NCI-H1048 (cell line): Measurements from ENCODE around the gene PNPLA6.

Experiments
- DNase-seq: peaks from one replicate; lab custom pipeline; 2025; lab: John Stamatoyannopoulos, UW

The PNPLA6 gene

DNA sequence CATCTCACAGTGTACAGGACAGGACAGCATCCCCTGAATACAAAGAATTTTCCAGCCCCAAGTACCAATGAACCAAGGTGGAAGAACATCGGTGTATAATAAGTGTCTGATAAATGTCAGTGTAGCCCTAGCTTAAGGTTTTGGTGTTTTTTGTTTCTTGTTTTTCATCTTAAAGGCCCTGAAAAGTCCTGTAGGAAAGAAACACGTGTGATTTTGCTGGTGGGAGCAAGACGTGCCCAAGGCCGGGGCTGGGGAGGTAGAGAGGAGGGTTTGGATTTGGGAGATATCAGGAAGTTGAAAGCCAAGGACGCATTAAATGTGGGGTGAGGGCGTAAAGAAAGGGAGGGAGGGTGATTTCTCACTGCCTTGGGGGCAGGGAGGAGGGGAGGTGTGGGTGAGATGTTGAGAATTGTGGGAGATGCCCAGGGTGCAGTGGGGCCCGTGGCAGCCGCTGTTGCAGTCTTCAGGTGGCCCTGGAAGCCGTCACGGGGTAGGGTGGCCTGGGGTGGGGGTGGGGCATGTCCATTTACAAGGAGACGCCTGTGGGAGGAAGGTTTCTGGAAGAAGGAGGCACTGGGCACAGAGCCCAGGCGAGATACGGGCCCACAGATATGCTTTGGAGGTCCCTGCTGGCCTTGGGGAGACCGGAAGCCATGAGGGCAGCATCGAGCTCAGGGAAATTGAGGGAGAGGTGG is 66.9 kb downstream of the PNPLA6 start:
- no peak for DNase-seq

DNA sequence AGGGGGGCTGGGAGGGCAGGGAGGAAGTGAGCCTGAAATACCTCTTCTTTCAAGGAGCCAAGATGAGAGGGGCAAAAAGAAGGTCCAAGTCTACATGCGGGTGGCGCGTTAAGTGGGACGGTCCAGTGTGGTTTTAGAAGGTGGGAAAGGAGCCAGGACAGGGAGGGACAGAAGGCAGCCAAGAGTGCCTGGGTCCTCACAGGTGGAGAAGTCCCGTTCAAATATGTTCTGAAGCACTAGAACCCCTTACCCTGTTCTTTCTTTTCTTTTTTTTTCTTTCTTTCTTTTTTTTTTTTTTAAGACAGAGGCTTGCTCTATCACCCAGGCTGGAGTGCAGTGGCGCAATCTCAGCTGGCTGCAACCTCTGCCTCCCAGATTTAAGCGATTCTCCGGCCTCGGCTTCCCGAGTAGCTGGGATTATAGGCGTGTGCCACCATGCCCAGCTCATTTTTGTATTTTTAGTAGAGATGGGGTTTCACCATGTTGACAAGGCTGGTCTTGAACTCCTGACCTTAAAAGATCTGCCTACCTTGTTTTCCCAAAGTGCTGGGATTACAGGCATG is 67.5 kb downstream of the PNPLA6 start:
- no peak for DNase-seq

DNA sequence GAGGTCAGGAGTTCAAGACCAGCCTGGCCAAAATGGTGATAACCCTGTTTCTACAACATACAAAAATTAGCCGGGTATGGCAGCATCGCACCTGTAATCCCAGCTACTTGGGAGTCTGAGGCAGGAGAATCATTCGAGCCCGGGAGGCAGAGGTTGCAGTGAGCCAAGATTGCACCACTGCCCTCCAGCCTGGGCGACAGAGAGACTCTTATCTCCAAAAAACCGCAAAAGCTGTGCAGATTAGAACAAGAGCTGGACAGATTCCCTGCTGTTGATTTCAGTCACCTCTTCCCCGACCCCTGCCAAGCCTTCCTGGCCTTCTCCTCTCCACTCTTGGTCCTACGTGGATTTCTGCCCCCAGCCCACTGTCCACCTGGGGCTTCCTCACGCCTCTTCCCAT is 68.4 kb downstream of the PNPLA6 start:
- DNase-seq: no peak

DNA sequence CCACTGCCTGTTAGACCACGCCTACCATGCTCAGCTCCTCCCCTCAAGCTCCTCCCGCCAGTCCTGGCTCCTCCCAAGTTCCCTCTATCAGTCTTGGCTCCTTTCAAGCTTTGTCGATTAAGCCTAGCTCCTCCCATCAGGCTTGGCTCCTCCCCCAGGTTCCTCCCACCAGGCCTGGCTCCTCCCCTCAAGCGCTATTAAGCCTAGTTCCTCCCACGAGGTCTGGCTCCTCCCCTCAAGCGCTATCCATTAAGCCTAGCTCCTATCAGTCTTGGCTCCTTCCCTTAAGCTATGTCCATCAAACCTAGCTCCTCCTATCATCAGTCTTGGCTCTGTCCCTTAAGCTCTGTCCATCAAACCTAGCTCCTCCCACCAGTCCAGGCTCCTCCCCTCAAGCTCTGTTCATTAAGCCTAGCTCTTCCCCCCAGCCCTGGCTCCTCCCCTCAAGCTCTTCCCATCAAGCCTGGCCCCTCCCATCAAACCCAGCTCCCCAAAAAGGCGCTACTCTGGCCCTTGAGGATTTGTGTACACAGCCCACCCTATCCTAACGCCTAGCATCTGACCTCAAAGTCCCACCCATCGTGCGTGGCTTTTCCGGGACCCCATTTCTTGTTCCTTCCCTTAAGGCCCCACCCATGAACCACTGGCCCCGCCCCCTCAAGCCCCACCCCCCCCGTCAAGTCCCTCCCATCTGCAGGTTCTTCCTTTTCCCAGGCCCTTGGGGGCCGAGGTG is 70.1 kb downstream of the PNPLA6 start:
- DNase-seq: peak; percentile 71

DNA sequence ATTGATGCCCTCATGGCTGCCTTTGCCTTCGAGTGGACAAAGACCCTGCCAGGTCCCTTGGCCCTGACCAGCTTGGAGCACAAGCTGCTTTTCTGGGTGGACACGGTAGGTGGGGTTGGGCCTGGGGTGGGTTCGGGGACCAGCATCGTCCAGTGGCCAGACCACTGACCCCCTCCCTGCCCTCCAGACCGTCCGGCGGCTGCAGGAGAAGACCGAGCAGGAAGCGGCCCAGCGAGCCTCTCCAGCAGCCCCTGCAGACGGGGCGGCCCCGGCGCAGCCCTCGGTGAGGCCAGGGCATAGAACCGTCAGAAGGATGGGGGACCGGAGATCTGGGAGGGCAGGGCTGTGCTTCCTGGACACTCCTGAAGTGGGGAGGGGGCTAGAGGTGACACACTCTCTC is 70.8 kb downstream of the PNPLA6 start:
- DNase-seq: no peak

DNA sequence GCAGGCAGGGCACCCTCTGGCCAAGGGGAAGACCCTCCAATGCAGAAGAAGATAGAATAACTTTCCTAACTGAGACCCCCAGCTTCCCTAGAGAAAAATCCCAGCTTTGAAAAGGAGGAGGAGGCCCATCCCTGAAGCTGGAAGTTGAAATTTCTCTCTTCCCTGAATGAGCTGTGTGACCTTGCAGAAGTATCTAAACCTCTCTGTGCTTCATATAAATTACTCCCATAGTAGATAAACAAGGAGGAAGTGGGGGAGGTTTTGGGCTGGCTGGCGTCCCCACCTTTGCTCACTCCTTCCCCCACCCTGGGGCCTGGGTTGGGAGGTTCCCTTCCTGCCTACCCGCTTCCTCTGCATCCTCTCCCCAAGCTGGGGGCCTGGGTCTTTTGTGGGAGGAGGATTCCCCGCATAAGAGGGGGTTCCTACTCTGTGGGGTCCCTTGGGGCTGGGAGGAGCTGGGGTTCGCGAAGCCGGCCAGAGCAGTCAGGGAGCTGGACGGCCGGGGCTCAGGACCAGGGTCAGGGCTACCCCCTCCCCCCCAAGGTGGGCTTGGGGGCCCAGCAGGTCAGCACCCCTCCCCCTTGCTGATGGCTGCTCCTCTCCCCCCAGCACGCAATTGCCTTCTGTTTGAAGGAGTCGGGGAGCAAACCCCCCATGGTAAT is 71.8 kb downstream of the PNPLA6 start:
- no peak for DNase-seq

DNA sequence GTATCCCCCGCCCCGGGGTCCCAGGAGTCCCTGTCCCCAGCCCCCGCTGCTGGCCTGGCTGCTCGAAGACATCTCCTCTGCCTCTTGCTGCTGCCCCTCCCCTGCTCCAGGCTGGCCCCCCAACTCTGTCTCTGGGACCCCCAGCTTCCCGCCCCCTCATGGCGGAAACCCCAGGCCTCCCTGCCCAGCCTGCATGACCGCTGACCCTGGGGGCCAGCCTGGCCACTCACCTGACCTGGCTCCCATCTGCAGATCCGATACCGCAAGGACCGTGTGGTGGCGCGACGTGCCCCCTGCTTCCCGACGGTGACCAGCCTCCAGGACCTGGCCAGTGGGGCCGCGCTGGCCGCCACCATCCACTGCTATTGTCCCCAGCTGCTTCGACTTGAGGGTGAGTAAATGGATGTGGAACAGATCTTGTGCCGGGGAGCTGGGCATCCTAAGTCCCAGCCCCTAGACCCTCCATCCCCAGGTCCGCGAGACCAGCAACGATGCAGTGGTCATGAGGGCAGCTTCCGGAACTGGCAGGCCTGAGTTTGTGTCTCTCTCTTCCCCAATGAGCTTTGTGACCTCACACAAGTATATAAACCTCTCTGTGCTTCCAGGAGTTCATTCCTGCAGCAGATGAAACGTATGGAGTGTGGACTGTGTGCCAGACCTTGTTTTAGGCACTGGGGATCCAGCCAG is 72.5 kb downstream of the PNPLA6 start:
- no peak for DNase-seq

DNA sequence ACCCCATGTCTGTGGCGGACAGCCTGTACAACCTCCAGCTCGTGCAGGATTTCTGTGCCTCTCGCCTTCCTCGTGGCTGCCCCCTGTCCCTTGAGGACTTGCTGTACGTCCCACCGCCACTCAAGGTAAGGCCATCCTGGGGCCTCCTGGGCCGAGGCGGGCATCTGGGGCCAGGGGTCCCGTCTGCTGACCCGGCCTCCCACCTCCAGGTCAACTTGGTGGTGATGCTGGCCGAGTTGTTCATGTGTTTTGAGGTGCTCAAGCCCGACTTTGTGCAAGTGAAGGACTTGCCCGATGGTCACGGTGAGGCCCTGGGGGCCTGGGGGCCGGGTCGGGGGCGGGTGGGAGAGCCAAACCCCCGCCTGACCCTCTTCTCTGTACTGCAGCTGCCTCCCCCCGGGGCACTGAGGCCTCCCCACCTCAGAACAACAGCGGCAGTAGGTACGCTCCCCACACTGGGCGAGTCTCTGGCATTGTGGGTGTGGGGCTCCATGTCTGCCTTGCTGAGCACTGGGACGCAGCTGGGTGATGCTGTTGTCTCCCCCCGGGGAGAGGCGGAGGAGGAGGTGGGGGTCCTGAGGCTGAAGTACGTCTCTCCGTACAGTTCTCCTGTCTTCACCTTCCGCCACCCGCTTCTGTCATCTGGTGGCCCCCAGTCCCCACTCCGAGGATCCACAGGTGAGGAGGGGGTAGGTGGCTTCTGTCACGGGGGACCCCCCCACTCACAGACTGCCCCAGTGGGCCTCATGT is 75.1 kb downstream of the PNPLA6 start:
- DNase-seq: no peak
